ENCODE measurements around the gene RNF10.

The RNF10 gene

DNA sequence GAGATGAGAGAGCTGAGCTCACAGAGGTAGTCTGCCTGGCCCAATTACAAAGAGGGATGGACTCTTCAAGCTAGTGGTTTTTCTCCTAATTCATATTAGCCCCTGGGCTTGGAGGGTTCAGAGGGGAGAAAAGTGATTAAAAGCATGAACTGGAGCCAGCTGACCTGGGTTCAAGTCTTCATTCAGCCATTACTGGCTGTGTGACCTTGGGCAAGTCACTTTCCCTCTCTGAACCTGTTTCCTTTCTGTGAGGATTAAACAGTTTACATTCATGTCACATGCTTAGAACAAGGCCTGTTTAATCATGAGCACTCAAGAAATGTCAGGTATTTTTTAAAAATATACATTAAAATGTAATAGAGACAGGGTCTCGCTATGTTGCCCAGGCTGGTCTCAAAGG is 54.2 kb downstream of the RNF10 start:
- H3K36me3 ChIP-seq (replicated peaks; ENCODE audit: low read depth, low read length): no peaks in the 10 kb centered on the region
- H3K9me3 ChIP-seq (ENCODE audit: insufficient read depth, low read length): no peaks in the 10 kb centered on the region
- H4K20me1 ChIP-seq (ENCODE audit: insufficient read depth, low read length): no peaks in the 10 kb centered on the region
- H3K4me1 ChIP-seq (ENCODE audit: low read length): peaks cover 7% of the 10 kb centered on the region
- H3K27me3 ChIP-seq (ENCODE audit: low read depth, low read length): no peaks in the 10 kb centered on the region
- TF ChIP-seq, protein P1, sequence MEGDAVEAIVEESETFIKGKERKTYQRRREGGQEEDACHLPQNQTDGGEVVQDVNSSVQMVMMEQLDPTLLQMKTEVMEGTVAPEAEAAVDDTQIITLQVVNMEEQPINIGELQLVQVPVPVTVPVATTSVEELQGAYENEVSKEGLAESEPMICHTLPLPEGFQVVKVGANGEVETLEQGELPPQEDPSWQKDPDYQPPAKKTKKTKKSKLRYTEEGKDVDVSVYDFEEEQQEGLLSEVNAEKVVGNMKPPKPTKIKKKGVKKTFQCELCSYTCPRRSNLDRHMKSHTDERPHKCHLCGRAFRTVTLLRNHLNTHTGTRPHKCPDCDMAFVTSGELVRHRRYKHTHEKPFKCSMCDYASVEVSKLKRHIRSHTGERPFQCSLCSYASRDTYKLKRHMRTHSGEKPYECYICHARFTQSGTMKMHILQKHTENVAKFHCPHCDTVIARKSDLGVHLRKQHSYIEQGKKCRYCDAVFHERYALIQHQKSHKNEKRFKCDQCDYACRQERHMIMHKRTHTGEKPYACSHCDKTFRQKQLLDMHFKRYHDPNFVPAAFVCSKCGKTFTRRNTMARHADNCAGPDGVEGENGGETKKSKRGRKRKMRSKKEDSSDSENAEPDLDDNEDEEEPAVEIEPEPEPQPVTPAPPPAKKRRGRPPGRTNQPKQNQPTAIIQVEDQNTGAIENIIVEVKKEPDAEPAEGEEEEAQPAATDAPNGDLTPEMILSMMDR (IDR thresholded peaks at IDR 0.05; ENCODE audit: low read depth, low read length): no peak
- no peak for TF ChIP-seq EZH2phosphoT487 (IDR thresholded peaks at IDR 0.05; ENCODE audit: low read depth)
- no peak overlapping the region for H2AFZ ChIP-seq (ENCODE audit: low read depth, low read length)
- H3K9ac ChIP-seq (ENCODE audit: low read length): no peak overlapping the region
- no peaks in the 10 kb centered on the region for H3K79me2 ChIP-seq (ENCODE audit: low read length)
- no peak overlapping the region for H3K4me3 ChIP-seq (ENCODE audit: low read length)
- no peak overlapping the region for H3K4me2 ChIP-seq (ENCODE audit: low read length)
- no peak overlapping the region for H3K27ac ChIP-seq (ENCODE audit: low read length)

DNA sequence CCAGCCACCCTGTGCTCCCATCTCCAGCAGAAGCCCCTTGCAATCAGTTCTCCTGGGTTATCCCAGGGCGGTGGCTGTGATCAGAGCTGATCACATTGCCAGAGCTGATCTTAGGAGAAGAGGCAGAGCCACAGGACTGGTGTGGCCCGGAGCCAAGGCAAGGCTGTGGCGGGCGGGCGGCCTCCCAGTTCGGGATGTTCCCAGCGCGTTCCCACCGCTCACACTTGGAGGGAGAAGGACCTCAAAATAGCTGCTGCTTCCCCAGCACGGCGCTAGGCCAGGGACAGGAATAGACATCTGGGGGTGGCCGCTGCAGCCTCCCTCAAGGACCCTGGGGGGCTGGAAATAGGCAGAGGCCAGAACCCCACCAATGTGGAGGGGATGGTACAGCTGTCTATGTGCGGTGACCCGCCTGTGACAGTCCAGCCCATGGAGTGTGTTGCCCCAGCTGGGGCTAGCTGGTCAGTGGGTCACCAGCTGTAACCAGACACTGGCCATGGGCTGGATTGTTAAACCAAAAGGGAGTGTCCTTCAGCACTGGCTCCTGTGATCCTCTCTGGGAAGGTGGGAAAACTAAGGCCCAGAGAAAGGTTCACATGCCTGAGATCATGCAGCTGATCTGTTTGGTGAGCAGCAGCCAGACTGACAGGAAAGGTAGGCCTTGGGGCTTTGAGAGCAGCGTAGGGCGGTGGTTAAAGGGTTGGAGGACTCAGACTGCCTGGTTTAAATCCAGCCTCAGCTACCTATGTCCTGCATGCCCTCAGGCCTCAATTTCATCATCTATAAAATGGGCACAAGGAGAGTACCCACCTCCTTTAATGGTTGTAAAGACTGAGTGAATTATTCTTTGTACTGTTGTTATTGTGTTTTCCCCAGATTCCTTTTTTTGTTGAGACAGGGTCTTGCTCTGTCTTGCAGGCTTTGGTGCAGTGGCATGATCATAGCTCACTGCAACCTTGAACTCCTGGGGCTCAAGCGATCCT is 55.1 kb downstream of the RNF10 start:
- Histone ChIP-seq H3K9me3 (ENCODE audit: insufficient read depth, low read length) (no peaks in the 10 kb centered on the region), H4K20me1 (ENCODE audit: insufficient read depth, low read length) (no peaks in the 10 kb centered on the region), H3K36me3 (replicated peaks; ENCODE audit: low read depth, low read length) (no peaks in the 10 kb centered on the region), H3K9ac (ENCODE audit: low read length) (no peak overlapping the region), H3K4me3 (ENCODE audit: low read length) (no peak overlapping the region), H3K4me1 (ENCODE audit: low read length) (no peaks in the 10 kb centered on the region), H3K27ac (ENCODE audit: low read length) (no peak overlapping the region), H3K79me2 (ENCODE audit: low read length) (no peaks in the 10 kb centered on the region), H2AFZ (ENCODE audit: low read depth, low read length) (no peak overlapping the region), H3K4me2 (ENCODE audit: low read length) (no peak overlapping the region), H3K27me3 (ENCODE audit: low read depth, low read length) (no peaks in the 10 kb centered on the region)
- TF ChIP-seq, protein P1 (IDR thresholded peaks at IDR 0.05; ENCODE audit: low read depth, low read length): no peak
- no peak for TF ChIP-seq EZH2phosphoT487 (IDR thresholded peaks at IDR 0.05; ENCODE audit: low read depth)

DNA sequence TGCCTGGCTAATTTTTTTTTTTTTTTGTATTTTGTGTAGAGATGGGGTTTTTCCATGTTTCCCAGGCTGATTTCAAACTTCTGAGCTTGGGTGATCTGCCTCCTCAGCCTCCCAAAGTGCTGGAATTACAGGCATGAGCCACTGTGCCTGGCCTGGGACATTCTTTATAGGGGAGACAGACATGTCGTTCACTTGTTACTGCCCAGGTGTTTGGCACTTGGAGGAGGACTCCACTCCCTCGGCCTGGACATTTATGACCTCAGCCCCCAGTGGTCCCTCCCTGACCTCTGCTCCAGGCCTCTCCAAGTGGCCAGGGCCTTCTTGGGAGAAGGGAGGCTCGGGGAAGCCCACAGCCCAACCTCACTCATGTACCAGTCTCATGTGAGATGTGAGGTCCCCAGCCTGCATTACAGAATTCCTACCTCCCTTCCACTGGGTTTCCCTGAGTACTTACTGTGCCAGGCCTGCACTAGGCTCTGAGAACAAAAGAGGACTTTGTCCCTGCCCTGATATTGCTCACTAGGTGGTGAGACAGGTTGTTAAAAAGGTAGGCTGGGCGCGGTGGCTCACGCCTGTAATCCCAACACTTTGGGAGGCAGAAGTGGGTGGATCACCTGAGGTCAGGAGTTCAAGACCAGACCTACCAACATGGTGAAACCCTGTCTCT is 56.7 kb downstream of the RNF10 start:
- Histone ChIP-seq H4K20me1 (ENCODE audit: insufficient read depth, low read length) (no peaks in the 10 kb centered on the region), H3K4me1 (ENCODE audit: low read length) (no peaks in the 10 kb centered on the region), H3K27me3 (ENCODE audit: low read depth, low read length) (no peaks in the 10 kb centered on the region), H3K9me3 (ENCODE audit: insufficient read depth, low read length) (no peaks in the 10 kb centered on the region), H3K27ac (ENCODE audit: low read length) (no peak overlapping the region), H3K79me2 (ENCODE audit: low read length) (no peaks in the 10 kb centered on the region), H3K4me3 (ENCODE audit: low read length) (no peak overlapping the region), H3K4me2 (ENCODE audit: low read length) (no peak overlapping the region), H3K36me3 (replicated peaks; ENCODE audit: low read depth, low read length) (no peaks in the 10 kb centered on the region), H3K9ac (ENCODE audit: low read length) (no peak overlapping the region), H2AFZ (ENCODE audit: low read depth, low read length) (no peak overlapping the region)
- no peak for TF ChIP-seq EZH2phosphoT487 (IDR thresholded peaks at IDR 0.05; ENCODE audit: low read depth)
- TF ChIP-seq, protein P1 (IDR thresholded peaks at IDR 0.05; ENCODE audit: low read depth, low read length): no peak
